GM19372 (cell line): Measurements from ENCODE around the gene ESAM.
A peak's percentile ranks its signal among the peaks of the same experiment; 100 is the strongest.
"Not testable (repeated sequence)": the region's sequence is repeated elsewhere in the genome, so short reads cannot be mapped to it uniquely, and the experiment has no call there.

ENCODE experiments used
- ATAC-seq: cut with Tn5 transposase; IDR thresholded peaks from one replicate; pipeline ENCODE4 v1.9.1; 2021; ENCODE audit warnings: mild to moderate bottlenecking, low read depth, moderate library complexity; ENCODE audit not compliant: unreplicated experiment

The ESAM gene

GRCh38 chr11:124776865-124777645 is 15.0 kb upstream of the ESAM start:
- no peak for ATAC-seq

DNA sequence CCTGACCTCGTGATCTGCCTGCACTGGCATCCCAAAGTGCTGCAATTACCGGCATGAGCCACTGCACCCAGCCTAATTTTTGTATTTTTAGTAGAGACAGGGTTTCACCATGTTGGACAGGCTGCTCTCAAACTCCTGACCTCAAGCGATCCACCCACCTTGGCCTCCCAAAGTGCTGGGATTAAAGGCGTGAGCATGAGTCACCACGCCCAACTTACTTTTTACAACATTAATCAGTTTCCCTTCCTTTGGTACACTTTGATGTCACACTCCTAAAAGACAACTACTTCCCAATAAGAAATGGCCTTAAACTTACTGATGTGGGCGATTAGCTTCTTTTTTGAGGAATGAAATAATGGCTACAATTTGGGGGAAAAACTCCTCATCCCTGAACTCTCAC is 8.9 kb upstream of the ESAM start:
- not testable (repeated sequence) for ATAC-seq

DNA sequence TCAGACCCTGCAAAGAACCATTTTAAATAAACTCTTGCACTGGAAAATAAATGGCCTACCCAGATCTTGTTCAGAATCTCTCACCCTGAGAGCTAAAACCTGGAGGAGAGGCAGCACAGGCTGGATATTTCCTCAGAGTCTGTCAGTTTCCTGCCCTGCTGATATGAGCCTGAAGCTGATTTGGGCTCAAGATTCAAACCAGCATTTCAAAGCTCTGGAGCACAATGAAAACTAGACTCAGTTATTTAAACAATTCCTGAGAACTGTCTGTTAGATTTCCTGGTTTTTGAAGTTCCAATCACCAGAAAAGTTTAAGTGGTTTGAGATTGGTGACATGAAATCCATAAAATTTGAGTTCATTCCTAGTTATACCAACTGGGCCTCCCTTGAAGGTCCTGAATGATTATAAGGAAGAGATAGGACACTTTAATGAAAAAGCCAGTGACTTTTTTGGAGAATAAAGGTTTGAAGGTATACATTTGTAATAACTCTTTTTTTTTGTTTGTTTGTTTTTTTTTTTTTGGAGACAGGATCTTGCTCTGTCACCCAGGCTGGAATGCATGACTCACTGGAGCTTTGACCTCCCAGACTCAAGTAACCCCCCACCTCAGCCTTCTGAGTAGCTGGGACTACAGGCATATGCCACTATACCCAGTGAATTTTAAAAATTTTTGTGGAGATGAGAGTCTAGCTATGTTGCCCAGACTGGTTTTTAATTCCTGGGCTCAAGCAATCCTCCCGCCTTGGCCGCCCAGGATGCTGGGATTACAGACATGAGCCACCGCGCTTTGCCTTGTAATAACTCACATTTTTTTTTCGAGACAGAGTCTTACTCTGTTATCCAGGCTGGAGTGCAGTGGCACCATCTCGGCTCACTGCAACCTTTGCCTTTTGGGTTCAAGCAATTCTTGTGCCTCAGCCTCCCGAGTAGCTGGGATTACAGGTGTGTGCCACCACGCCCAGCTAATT is 8.0 kb upstream of the ESAM start:
- no peak for ATAC-seq

DNA sequence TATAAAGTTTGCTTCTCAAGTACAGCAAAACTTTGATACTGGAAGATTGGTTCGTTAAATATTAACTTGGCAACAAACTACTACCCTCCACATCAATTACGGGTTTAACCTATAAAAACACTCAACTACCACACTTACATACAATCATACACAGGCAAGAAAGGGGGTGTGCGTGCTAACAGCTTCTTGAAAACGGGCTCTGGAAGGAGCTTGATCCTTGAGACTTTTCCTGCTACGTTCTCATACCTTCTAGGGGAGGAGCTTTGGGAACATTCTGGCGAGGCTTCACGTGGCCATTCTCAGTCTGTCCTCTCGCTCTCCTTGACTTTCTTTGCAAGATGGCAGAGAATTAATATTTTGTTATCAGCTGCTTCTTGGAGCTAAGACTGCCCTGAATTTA is 6.8 kb upstream of the ESAM start:
- ATAC-seq: no peak

- ATAC-seq: no peak
Observed at GRCh38 chr11:124766156-124766555, 4.1 kb upstream of the ESAM start.

- ATAC-seq: no peak
Observed at GRCh38 chr11:124763156-124763947, 1.3 kb upstream of the ESAM start.

DNA sequence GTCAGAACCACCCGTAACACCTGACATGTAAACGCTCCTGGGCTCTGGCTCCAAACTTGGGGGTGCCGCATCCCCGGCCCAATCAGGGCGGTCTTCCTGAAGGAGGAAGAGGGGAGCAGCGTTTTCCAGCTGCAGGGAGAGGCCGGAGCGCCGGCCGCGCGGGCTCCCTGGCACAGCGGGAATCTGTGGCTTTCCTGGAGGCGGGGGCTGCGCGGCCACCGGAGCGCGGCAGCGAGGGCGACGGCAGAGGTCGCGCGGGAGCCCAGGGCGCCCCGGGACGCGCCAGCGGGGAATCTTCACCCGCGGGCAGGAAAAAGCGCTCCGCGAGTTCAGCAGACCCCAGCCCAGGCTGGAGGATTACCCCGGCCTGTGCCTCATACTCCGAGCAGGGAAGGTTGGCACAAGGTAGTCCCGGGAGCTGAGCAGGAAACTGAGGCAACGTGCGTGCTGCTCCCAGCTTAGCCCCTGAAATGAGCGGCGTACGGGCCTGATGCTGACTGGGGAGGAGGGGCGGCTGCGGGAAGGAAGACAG is 600 bp upstream of the ESAM start:
- peak; percentile 7 for ATAC-seq

DNA sequence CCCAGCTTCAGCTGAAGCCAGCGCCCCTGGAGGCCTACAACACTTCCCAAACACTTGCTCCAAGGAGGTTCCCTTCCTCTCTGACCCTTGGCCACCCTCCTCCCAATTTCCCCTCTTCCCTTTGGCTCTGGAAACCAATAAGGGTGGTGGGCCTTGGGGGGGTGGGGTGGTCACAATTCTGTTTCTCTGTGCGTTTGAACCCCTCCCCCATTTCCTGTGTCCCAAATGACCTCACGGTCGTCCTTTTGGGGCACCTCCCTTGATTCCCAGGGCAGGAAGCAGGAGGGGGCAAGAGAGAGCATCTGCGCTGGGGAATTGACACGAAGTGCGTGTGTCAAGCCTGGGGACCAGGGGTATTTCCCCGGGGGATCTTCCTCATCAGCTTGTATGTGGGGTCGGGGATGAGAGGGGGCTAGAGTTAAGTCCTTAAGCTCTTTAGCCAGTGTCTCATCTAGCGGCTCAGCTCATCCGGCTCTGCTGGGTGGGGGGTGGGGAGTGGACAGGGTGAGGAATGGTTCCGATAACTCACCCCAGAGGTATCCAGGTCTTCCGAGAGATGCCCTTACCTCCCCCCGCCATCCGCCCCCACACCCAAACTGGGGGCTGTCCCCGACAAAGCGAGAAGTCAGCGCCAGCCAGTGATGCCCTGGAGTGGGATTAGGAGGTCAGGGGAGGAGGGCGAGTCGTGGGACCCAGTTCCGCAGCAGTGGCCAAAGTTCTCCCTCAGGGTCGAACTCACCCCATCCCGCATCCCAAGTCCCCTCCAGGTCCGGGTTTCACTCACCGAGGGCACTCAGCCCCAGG is 587 bp downstream of the ESAM start:
- no peak for ATAC-seq

- no peak for ATAC-seq
Observed at GRCh38 chr11:124760806-124761205, 1.3 kb downstream of the ESAM start.

GRCh38 chr11:124760205-124760652 is 1.9 kb downstream of the ESAM start:
- ATAC-seq: peak; percentile 29

DNA sequence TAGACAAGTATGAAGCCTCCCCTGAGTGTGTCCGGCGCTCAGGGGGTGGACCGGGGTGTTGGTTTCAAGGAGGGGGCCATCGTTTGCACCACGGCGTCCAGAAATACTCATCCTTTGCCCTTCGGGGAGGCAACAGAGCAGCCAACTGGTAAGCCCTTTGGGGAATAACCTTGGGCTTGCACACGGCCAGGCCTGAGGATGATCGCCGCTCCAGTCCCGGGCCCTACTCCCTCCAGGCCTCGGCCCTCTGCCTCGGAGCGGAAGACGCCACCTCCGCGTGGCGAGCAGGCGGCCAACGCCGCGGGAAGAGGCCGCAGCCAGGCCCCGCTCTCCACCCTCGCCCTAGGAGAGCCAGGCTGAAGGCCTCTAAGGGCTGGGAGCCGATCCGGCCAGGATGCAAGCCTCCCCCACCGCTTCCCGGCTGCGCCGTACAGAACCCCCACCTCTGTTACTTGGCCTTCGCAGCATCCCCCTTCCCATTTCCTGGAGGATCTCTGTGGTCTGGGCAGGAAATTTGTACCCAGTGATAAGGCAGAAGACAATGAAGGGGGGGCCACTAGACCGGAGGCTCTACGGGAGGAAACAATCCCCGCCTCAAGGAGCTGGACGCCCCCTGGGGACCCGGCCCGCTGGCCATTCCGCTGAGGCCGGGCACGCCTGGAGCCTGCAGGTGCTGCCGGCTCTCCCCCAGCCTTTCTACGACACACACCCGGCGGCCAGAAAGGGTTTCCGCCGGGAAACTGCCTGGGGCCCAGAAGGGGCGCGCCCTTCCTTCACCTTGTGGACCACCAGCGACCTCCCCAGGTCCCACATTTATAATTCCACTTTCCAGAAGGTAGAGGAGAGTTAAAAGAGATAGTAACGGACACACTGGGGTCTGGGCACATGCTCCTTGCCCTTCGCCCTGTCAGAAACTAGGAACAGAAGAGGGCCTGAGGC is 2.6 kb downstream of the ESAM start:
- no peak for ATAC-seq

DNA sequence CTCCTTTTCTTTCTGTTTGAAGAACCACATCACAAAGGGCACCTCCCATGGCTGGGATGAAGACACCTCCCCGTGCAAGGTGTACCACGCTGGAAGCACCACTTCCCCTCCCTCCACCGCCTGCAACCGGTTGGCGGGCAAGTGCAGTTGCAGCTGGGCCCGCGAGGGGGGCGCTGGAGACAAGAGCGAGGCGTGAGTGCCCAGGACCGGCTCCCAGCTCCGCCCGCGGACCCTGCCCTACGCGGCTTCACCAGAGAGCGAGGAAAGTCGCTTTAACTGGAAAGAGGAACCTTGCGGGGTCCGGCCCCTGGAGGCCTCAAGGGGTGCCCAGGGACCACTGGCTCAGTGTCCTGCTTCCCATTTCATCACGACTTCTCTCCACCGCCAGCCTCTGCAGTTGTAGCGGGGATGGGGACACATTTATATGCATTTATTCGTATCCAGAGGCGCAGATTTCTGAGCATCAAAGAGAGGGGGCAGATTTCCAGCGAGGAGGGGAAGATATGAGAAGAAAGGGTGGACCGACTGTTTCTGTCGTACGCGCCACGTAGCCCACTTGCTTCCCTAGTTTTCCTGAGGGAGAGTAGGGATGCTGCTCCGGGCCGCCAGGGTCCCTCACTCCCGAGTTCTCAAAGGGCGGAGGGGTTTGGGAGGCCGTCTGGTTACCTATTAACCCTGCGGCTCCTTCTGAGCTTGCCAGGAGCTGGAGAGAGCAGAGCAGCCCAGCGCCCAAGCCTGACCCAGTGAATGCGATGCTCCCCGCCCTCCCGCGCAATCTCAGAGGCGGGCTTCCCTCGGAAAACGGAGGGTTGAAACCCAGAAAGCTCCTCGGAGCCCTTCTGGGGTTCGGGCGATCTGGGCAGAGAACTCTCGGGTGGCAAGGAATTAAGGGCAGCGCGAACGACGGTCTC is 3.5 kb downstream of the ESAM start:
- ATAC-seq: peak; percentile 42

- ATAC-seq: no peak
Observed at GRCh38 chr11:124757320-124757719, 4.8 kb downstream of the ESAM start.

GRCh38 chr11:124756753-124757227 is 5.3 kb downstream of the ESAM start:
- ATAC-seq: no peak

GRCh38 chr11:124756033-124756752 is 5.9 kb downstream of the ESAM start:
- ATAC-seq: no peak

GRCh38 chr11:124754710-124755109 is 7.4 kb downstream of the ESAM start:
- no peak for ATAC-seq

- no peak for ATAC-seq
Observed at GRCh38 chr11:124754309-124754708, 7.8 kb downstream of the ESAM start.
